Measurements from ENCODE around the gene KRTAP4-16.
"Not testable (repeated sequence)": the region's sequence is repeated elsewhere in the genome, so short reads cannot be mapped to it uniquely, and the experiment has no call there.

The KRTAP4-16 gene

DNA sequence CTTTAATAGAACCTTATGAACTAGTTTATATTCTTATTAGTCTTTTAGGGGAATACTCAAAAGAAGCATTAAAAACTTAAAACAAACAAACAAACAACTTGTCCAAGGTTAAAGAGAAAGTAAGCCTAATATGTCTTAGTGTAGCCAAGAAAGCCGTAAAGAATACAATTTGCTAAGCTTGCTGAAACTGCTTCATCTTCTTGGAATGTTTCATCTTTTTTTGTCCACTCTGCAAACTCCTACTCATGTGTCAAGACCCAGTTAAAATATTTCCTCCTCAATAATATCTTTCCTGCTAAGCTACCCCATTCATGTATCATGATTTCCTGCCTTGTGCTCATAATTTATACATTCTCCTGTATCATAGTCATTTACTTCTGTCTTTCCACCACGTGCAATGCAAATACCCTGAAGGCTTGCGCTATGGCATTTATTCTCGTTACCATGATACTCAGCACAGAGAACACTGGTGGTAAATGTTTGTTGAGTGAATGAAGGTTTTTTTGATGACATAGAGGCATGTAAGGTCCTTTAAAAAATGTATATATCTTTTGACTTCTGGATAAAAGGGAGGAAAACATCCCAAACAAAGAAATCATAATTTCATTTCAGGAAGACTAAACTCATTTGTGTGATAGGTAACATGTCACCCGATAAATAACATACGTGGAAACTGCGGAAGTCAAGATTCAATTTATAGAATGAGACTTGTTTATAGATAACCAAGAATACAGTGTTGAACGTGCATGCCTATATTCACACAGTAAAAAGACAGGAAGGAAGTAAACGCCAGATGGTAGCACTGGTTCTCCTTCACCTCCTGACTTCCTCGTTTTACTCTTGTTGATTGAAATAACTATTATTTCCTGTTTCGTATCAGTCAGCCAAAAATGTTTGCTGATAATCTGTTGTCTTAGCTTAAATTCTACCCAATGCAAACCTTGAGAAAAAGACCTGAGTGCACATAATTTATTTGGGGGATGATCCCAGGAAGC lies 18.0 kb upstream of the KRTAP4-16 start:
- not testable (repeated sequence) for DNase-seq (ENCODE audit: low spot score)

DNA sequence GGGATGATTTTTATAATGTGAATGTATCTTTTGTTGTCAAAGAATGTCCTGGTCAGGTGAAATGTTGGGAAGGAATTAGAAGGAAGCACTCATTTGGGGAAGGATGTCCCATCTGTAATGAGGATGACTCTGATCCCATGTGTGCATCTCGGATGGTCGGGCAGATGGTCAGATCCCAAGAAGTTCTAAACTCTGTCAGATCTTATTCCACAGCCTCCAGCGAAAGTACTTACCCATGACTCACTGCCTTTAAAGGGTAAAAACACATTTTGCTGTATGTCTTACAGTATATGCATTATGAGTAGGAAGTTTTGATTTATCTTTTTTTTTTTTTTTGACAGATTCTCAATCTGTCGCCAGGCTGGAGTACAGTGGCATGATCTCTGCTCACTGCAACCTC lies 16.7 kb upstream of the KRTAP4-16 start:
- DNase-seq (ENCODE audit: low spot score): no peak

DNA sequence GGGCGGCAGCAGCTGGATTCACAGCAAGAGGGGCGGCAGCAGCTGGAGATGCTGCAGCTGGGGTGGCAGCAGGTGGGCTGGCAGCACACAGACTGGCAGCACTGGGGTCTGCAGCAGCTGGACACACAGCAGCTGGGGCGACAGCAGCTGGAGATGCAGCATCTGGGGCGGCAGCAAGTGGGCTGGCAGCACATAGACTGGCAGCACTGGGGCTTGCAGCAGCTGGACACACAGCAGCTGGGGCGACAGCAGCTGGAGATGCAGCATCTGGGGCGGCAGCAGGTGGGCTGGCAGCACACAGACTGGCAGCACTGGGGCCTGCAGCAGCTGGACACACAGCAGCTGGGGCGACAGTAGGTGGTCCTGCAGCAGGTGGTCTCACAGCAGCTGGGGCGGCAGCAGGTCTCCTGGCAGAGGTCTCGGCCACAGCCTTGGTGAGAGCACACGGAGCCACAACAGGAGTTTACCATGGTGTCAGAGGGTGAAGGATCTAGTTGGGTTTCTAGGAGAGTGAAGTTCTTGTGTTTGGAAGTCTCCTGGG lies 15.9 kb upstream of the KRTAP4-16 start, which contains the start of gene KRTAP4-11:
Gene KRTAP4-11, minus strand, starts transcription at position 528 of the 541 bp plus-strand sequence. Its CDS starts 58 bp downstream, at position 470.
- DNase-seq (ENCODE audit: low spot score): not testable (repeated sequence)

DNA sequence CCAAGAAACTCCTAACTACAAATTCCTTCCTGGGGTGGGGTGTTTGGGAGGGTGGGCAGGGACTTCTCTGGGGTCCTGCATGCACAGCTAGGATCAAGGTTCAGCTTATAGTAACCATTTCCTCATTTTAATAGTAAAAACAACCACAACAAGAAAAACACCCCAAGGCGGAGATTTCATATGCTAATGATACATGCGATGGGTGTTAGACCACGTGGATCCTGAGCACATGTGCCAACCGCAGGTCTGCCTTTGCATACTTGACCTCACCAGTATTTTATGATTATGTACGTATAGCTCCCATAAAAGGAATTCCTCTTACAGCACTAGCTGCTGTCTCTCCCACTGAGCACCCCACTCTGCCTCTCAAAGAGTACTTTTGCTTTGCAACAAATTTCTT lies 14.3 kb upstream of the KRTAP4-16 start:
- DNase-seq (ENCODE audit: low spot score): no peak

DNA sequence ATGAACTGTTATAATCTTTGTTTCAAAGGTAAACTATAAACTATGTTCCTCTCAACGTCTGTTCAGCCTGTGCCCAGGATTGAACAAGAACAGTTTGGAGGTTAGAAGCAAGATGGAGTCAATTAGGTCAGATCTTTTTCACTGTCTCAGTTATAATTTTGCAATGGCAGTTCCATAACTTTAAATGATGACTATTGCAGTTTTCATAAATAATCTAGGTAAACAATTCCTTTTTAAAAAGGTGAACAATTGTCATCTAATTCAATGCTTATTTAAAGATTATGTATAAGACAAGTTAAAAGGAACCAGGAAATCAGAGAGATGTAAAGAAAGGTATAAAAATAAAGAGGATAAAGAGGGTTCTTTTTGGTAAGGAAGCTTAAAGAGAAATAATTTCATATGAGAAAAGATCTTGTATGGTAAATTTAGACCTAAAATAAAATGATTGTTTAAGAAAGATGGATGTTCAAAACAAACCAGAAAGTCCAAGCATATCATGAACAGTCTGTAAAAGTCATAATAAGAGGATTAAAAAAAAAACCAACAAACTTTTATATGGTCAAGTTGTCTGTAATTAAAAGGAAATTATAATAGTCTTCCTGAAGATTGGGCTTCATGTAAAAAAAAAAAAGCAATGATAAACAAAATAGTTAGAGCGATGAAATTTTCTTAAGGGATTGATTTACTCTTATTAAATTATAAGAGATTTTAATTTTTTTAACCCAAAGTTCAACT lies 9.3 kb upstream of the KRTAP4-16 start:
- DNase-seq (ENCODE audit: low spot score): no peak

DNA sequence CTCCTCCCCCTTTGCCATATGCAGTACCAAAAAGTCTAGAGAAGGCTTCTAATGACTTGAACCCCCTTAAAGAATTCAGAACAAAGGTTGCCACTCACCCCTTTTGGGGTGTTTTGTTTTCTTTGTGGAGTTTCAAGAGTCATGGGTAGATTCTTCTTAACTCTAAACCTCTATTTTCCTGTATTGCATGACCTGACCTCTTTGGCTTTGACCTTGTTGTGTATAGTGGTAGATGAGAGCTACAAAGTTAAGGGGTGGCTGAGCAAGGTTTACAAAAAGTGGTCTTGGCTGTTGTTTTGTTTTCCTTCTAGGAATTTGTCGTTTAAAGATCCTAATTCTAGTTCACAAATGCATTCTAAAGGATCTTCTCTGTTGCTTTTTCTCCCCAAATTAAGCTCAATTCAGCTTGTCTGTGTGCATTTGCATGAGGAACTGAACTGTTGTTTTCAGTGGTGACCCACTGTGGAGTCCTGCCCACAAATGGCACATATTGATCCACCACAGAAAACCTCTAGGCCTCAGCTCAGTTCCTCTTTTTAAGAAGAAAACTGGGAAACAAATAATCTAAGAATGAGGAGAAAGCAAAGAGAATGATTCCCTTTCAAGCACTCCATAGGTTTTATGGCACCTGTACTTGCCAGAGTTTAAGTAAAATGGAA lies 6.8 kb upstream of the KRTAP4-16 start:
- DNase-seq (ENCODE audit: low spot score): not testable (repeated sequence)

DNA sequence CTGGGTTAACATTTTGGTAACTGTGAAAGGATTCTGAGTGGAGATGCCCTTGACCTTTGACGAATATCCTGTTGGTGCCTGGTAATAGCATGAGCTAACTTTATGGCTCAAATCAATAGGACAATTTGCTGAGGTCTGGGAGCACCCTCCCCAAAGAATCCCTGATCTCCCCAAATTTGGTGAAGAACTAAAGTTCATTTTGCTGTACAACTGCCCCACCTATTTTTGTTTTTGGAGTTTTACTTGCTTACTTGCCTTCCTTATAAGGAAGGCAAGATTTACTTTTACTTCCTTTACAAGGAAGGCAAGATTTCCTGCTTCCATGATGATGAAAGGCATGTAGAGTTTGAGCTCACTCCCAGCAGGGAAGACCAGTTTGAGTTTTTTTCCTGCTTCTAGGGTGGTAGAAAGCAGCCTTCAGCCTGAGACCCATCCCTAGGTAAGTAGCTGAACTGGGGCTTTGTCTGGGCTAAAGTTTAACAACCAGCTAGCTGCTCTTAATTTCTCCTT lies 6.0 kb upstream of the KRTAP4-16 start:
- no peak for DNase-seq (ENCODE audit: low spot score)

DNA sequence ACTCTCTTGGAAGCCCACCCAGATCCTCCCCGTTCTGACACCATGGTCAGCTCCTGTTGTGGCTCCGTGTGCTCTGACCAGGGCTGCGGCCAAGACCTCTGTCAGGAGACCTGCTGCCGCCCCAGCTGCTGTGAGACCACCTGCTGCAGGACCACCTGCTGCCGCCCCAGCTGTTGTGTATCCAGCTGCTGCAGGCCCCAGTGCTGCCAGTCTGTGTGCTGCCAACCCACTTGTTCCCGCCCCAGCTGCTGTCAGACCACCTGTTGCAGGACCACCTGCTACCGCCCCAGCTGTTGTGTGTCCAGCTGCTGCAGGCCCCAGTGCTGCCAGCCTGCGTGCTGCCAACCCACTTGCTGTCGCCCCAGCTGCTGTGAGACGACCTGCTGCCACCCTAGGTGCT lies 3.3 kb upstream of the KRTAP4-16 start, which contains the start of gene KRTAP4-9:
Gene KRTAP4-9, plus strand, starts transcription at position 43 of the 400 bp plus-strand sequence. Its CDS starts 0 bp downstream, at position 43.
- not testable (repeated sequence) for DNase-seq (ENCODE audit: low spot score)

DNA sequence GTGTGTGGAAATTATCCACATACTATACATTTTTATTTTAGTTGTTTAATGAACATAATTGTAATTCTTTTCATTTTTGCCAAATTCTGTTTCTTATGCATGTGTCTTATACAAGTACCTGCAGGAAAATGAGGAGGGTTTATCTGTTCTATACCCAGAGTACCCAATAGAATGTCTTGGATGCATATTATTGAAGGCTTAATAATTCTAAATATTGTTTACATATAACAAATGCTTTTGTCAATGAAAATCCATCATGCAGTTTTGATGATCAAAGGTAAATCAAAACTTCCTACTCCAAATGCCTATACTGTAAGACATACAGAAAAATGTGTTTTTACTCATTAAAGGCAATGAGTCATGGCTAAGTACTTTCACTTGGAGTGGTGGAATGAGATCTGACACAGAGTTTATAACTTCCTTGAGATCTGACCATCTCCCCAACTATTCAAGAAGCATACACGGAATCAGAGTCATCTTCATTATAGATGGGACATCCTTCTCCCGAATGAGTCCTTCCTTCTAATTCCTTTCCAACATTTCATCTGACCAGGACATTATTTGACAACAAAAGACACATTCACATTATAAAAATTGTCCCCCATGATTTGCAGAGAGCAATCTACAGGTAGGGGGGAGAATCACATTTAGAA lies 2.5 kb upstream of the KRTAP4-16 start:
- not testable (repeated sequence) for DNase-seq (ENCODE audit: low spot score)

DNA sequence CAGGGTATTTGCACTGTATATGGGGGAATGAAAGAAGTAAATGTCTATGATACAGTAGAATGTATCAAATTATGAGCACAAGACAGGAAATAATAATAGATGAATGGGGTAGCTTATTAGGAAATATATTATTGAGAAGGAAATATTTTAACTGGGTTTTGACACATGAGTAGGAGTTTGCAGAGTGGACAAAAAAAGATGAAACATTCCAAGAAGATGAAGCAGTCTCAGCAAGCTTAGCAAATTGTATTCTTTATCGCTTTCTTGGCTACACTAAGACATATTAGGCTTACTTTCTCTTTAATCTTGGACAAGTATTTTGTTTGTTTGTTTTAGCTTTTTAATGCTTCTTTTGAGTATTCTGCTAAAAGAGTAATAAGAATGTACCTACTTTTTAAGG lies 1.9 kb upstream of the KRTAP4-16 start:
- no peak for DNase-seq (ENCODE audit: low spot score)

DNA sequence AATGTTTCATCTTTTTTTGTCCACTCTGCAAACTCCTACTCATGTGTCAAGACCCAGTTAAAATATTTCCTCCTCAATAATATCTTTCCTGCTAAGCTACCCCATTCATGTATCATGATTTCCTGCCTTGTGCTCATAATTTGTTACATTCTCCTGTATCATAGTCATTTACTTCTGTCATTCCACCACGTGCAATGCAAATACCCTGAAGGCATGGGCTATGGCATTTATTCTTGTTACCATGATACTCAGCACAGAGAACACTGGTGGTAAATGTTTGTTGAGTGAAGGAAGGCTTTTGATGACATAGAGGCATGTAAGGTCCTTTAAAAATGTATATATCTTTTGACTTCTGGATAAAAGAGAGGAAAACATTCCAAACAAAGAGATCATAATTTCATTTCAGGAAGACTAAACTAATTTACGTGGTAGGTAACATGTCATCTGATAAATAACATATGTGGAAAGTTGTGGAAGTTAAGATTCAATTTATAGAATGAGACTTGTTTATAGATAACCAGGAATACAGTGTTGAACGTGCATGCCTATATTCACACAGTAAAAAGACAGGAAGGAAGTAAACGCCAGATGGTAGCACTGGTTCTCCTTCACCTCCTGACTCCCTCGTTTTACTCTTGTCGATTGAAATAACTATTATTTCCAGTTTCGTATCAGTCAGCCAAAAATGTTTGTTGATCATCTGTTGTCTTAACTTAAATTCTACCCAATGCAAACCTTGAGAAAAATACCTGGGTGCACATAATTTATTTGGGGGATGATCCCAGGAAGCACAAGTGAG lies 2.1 kb downstream of the KRTAP4-16 start:
- not testable (repeated sequence) for DNase-seq (ENCODE audit: low spot score)

DNA sequence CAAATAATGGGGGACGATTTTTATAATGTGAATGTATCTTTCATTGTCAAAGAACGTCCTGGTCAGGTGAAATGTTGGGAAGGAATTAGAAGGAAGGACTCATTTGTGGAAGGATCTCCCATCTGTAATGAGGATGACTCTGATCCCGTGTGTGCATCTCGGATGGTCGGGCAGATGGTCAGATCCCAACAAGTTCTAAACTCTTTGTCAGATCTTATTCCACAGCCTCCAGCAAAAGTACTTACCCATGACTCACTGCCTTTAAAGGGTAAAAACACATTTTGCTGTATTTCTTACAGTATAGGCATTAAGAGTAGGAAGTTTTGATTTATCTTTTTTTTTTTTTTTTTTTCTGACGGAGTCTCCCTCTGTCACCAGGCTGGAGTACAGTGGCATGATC lies 3.5 kb downstream of the KRTAP4-16 start:
- DNase-seq (ENCODE audit: low spot score): no peak

DNA sequence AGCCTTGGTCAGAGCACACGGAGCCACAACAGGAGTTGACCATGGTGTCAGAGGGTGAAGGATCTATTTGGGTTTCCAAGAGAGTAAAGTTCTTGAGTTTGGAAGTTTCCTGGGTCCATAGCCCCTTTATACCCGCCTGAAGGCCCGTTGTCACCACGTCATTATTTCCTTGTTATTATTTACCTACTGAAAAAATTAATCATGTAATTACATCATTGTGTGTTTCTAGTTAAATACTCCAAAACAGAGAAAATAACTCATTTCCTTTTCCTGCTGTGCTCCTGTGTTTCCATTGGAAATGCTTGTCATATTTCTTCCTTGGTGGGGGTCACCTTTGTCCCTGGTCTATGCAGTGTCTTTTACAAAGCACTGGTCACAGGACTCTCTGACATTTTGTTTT lies 4.0 kb downstream of the KRTAP4-16 start, which contains the start of gene KRTAP4-8:
Gene KRTAP4-8, minus strand, starts transcription at position 101 of the 400 bp plus-strand sequence. Its CDS starts 58 bp downstream, at position 43.
- no peak for DNase-seq (ENCODE audit: low spot score)

DNA sequence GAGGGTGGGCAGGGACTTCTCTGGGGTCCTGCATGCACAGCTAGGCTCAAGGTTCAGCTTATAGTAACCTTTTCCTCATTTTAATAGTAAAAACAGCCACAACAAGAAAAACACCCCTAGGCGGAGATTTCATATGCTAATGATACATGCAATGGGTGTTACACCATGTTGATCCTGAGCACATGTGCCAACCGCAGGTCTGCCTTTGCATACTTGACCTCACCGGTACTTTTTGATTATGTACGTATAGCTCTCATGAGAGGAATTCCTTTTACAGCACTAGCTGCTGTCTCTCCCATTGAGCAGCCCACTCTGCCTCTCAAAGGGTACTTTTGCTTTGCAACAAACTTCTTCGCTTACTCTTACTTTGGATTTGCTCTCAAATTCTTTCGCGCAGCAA lies 6.0 kb downstream of the KRTAP4-16 start:
- DNase-seq (ENCODE audit: low spot score): no peak

DNA sequence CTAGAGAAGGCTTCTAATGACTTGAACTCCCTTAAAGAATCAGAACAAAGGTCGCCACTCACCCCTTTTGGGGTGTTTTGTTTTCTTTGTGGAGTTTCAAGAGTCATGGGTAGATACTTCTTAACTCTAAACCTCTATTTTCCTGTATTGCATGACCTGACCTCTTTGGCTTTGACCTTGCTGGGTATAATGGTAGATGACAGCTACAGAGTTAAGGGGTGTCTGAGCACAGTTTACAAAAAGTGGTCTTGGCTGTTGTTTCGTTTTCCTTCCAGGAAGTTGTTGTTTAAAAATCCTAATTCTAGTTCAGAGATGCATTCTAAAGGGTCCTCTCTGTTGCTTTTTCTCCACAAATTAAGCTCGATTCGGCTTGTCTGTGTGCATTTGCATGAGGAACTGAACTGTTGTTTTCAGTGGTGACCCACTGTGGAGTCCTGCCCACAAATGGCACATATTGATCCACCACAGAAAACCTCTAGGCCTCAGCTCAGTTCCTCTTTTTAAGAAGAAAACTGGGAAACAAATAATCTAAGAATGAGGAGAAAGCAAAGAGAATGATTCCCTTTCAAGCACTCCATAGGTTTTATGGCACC lies 13.2 kb downstream of the KRTAP4-16 start:
- not testable (repeated sequence) for DNase-seq (ENCODE audit: low spot score)

DNA sequence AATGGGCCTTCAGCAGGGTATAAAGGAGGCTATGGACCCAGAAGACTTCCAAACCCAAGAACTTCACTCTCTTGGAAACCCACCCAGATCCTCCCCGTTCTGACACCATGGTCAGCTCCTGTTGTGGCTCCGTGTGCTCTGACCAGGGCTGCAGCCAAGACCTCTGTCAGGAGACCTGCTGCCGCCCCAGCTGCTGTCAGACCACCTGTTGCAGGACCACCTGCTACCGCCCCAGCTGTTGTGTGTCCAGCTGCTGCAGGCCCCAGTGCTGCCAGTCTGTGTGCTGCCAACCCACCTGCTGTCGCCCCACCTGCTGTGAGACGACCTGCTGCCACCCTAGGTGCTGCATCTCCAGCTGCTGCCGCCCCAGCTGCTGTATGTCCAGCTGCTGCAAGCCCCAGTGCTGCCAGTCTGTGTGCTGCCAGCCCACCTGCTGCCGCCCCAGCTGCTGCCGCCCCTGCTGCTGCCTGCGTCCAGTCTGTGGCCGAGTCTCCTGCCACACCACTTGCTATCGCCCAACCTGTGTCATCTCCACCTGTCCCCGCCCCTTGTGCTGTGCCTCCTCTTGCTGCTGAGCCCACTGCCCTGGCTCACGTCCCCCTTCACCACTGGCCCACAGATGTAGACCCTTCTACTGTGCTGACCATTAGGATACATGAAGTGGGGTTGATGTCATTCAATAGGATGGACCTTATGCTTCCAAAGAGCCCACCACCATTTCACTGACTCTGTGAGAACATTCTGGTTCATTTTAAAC lies 17.7 kb downstream of the KRTAP4-16 start, which contains the start of gene KRTAP4-7:
Gene KRTAP4-7, plus strand, starts transcription at position 51 of the 757 bp plus-strand sequence. Its CDS starts 57 bp downstream, at position 108.
- DNase-seq (ENCODE audit: low spot score): not testable (repeated sequence)

DNA sequence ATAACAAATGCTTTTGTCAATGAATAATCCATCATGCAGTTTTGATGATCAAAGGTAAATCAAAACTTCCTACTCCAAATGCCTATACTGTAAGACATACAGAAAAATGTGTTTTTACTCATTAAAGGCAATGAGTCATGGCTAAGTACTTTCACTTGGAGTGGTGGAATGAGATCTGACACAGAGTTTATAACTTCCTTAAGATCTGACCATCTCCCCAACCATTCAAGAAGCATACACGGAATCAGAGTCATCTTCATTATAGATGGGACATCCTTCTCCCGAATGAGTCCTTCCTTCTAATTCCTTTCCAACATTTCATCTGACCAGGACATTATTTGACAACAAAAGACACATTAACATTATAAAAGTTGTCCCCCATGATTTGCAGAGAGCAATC lies 18.6 kb downstream of the KRTAP4-16 start:
- not testable (repeated sequence) for DNase-seq (ENCODE audit: low spot score)

DNA sequence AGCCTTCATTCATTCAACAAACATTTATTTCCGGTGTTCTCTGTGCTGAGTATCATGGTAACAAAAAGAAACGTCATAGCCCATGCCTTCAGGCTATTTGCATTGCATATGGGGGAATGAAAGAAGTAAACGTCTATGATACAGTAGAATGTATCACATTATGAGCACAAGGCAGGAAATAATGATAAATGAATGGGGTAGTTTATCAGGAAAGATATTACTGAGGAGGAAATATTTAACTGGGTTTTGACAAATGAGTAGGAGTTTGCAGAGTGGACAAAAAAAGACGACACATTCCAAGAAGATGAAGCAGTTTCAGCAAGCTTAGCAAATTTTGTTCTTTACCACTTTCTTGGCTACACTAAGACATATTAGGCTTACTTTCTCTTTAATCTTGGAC lies 19.4 kb downstream of the KRTAP4-16 start:
- no peak for DNase-seq (ENCODE audit: low spot score)

DNA sequence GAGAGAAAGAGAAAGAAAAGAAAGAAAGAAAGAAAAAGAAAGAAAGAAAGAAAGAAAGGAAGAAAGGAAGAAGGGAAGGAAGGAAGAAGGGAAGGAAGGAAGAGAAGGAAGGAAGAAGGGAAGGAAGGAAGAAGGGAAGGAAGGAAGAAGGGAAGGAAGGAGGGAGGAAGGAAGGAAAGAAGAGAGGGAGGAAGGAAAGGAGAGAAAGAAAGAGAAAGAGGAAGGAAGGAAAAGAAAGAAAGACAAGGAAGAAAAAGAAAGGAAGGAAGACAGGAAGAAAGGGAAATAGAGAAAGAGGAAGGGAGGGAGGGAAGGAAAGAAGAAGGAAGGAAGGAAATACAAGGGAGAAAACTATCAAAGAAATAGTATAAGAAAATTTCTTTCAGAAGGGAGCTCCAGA lies 25.2 kb downstream of the KRTAP4-16 start:
- DNase-seq (ENCODE audit: low spot score): no peak

Measured in HuH-7.5 (cell line).